Endothelial cell of umbilical vein (primary cell): ENCODE data around the gene CTIF.

Experiments used
- EZH2 ChIP-seq: IDR thresholded peaks from 2 replicates; pipeline ENCODE4 v1.6.1; 2012; ENCODE audit warnings: borderline replicate concordance, low read depth, mild to moderate bottlenecking, moderate library complexity, low read length, inconsistent platforms; ENCODE audit not compliant: severe bottlenecking
- GATA2 ChIP-seq: IDR thresholded peaks from 2 replicates; pipeline ENCODE4 v1.7.0; 2011; ENCODE audit warnings: low read depth, mild to moderate bottlenecking, moderate library complexity, mixed read lengths, low read length; ENCODE audit not compliant: insufficient read length, insufficient read depth
- JUN ChIP-seq: IDR thresholded peaks from 2 replicates; pipeline ENCODE4 v1.6.1; 2011; ENCODE audit warnings: borderline replicate concordance, low read depth; ENCODE audit not compliant: insufficient read length, insufficient read depth
- MYC ChIP-seq: IDR thresholded peaks from one replicate; pipeline ENCODE4 v1.6.1; 2011; ENCODE audit warnings: mild to moderate bottlenecking, low read depth, low read length
- POLR2A ChIP-seq: IDR thresholded peaks from 2 replicates; pipeline ENCODE4 v1.6.1; 2012; ENCODE audit warnings: low read depth, mild to moderate bottlenecking, control low read depth, low read length
- TF ChIP-seq, protein P1 (sequence below), 2 donors: IDR thresholded peaks; 1 replicate in 1 of 2; 2 replicates in 1 of 2; pipeline ENCODE4 v1.5.1; 2011; ENCODE audit warnings: low read length in 2 of 2, mild to moderate bottlenecking in 2 of 2, moderate library complexity in 2 of 2, control low read depth in 1 of 2, inconsistent platforms in 1 of 2, low read depth in 1 of 2; ENCODE audit not compliant: insufficient read depth in 1 of 2; ENCODE audit errors: extremely low read depth in 1 of 2

DNA sequence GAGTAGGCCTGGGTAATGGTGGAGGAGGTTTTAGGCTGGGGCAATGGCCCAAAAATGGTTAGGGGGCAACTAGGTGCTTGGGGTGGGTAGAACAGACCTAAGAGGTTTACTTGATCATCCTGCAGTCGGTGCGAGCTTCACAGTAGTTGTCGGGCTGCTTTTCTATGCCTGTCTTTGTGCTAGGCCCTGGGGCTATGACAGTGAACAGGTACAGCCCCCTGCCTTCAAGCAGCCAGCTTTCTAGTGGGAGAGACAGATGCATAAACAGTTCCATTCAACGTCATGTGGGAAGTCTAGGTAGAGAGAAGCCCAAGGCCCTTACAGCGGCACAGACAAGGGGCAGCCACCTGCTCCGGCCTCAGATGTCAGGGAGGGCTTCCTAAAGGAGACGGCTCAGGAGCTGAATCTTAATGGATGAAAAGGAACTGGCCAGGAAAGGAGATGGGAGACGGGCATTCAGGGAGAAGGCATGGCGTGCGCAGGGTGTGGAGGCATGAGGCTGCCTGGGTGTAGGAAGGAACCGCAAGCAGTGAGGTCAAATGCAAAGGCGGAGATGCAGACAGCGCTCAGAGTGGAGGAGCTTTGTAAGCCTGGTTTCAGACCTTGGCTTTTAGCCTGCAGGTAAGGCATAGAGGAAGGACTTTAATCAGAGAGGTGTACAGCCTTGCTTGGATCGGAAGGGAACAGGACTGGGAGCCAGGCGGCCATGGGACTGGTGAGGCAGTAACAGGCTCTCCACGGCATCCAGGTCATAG lies 6.0 kb downstream of the CTIF start:
- TF ChIP-seq EZH2 (no peak), JUN (no peak), GATA2 (no peak), POLR2A (no peak), MYC (no peak)
- TF ChIP-seq, protein P1, sequence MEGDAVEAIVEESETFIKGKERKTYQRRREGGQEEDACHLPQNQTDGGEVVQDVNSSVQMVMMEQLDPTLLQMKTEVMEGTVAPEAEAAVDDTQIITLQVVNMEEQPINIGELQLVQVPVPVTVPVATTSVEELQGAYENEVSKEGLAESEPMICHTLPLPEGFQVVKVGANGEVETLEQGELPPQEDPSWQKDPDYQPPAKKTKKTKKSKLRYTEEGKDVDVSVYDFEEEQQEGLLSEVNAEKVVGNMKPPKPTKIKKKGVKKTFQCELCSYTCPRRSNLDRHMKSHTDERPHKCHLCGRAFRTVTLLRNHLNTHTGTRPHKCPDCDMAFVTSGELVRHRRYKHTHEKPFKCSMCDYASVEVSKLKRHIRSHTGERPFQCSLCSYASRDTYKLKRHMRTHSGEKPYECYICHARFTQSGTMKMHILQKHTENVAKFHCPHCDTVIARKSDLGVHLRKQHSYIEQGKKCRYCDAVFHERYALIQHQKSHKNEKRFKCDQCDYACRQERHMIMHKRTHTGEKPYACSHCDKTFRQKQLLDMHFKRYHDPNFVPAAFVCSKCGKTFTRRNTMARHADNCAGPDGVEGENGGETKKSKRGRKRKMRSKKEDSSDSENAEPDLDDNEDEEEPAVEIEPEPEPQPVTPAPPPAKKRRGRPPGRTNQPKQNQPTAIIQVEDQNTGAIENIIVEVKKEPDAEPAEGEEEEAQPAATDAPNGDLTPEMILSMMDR (IDR thresholded peaks at IDR 0.05; ENCODE audit: extremely low read depth in 1 of 2, insufficient read depth in 1 of 2, low read depth in 1 of 2, low read length in 2 of 2) = no peak
